HK-2 (cell line): Measurements from ENCODE around the gene CPNE2.
"Not testable (repeated sequence)": the region's sequence is repeated elsewhere in the genome, so short reads cannot be mapped to it uniquely, and the experiment has no call there.

Experiments
- DNase-seq: peaks from one replicate; pipeline ENCODE4 v3.0.0-alpha.2; 2018; ENCODE audit not compliant: unreplicated experiment

Gene CPNE2

DNA sequence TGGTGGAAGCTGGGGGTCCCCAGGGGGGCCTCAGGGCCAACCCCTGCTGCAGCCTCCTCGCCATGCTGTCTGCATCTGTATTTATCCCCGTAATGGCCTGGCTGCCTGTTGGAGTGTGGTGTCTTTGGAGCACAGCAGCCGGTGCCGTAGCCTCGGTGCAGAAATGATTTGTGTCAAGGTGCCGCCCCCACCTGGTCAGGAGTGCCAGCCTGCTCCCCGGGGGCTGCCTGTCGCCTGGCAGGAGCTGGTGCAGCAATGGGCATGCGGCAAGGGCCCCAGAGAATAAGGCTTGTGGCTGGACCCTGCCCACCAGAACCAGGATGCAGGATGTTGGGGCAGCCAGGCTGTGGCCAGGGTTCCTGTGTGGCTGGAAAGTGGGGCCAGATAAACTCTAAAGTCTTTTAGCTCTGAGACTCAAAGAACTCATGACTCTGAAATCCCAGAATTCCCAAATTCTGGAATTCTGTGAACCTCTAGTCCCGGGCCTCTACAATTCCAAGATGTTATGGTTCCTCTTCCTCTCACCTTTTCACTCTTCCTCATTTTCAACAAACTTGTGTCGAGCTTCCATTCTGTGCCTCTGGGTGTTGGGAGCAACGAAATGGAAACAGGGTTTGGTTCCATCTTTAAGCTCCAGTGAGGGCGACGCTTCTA, 5.9 kb downstream of the CPNE2 start:
- no peak for DNase-seq

DNA sequence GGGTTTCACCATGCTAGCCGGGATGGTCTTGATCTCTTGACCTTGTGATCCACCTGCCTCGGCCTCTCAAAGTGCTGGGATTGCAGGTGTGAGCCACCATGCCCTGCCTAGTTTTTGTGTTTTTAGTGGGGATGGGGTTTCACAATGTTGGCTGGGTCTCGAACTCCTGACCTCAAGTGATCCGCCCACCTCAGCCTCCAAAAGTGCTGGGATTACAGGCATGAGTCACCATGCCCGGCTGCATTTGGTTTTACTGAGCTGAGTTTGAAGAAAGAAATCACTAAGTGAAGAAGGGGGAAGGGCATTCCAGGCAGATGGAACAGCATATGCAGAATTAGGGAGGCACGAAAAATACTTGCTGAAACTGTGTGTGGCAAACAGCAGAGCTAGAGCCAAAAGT, 7.6 kb downstream of the CPNE2 start:
- DNase-seq = peak; percentile 20

DNA sequence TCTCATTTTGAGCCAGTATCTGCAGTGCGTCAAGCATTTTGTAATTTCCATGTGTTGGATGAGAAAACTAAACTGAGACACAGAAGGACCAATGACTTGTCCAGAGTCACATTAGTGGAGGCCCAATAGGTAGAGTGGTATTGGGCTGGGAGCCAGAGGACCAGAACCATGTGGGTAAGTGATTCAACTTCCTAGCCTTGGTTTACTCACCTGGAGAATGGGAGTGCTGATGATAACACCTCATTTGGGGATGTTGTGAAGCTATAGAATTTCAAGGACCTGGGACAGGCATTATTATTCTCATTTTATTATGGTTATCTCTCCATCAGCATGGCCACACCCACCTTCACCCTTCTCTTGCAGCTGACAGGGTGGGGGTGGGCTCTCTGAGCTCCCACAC, 8.1 kb downstream of the CPNE2 start:
- DNase-seq = no peak

DNA sequence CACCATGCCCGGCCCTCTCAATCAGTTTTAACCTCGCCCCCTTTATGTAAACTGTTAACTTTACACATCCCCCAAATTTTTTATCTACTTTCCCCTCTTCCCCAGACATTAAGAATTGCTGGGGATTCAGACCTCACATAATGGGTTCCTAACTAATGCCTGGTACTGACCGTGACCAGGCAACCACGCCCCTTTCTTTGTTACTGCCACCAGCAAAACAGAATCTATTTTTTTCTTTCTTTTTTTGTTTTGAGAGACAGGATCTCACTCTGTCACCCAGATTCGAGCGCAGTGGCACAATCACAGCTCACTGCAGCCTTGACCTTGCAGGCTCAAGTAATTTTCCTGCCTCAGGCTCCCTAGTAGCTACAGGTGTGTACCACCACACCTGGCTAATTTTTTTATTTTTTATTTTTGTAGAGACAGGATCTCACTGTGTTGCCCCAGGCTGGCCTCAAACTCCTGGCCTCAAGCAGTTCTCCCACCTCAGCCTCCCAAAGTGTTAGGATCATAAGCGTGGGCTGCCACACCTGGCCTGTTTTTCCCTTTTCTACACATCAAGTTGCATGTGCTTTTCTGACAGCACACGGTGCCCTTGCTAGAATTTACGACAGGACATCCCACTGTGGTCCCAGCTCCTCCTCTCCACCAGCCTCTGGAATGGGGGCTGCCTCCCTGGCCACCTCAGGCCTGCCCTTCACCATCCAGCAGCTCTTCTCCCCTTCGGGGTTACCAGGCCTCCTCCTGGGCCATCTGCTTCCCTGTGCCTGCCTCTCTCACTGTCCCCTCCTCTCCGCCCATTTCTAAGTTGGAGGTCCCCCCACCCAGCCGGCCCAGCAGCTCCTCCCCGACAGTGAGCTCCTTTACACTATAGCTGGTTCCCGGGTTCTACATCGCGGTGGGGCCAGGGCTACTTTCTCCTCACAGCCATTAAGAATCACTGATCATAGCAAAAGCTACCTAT, 10.8 kb downstream of the CPNE2 start:
- DNase-seq = no peak

DNA sequence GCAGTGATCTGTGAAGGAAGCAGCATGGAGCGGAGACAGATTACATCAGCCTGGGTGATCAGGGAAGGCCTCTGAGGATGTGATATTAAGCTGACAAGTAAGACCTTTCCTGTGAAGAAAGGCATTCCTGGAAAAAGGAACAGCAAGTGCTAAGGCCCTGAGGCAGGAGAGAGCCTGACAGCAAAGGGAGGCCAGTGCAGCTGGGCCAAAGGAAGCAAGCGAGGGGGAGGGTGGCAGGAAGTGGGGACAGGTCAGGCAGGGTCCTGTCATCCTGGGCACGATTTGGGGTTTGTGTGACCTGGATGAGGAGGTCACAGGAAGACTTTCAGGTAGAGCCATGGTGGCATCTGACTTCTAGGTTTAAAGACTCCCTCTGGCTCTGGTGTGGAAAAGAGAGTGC, 12.3 kb downstream of the CPNE2 start:
- DNase-seq = no peak

DNA sequence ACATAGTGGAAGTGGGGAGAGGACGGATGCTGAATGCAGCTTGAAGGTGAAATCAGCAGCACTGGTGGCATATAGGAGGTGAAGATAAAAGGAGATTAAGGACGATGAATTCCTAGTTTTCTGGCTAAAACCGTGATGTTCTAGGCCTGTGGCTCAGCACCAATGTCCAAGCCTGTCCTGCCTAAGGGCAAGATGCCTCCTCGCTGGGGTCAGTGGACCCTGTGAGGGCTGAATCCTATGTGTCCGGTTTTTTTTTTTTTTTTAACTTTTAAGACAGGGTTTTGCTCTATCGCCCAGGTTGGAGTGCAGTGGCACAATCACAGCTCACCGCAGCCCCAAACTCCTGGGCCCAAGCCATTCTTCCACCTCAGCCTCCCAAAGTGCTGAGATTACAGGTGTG, 12.8 kb downstream of the CPNE2 start:
- no peak for DNase-seq

DNA sequence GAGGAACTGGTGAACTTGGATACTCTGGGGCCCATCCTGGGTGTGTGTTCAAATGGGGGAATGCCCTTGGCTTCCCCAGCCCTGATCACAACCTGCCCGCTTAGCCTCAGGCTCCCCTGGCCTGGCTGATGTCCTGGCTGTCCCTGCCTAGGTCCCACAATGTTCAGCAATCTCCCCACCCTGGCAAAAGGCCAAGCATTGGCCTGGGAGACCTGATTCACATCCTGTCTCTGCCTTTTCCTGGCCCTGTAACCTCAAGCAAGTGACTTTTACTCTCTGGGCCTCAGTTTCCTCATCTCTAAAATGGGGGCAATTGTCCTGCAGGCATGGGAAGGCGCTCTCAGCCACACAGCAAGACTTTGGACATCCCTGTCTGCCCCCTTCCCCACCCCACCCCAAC, 14.4 kb downstream of the CPNE2 start:
- peak; percentile 38 for DNase-seq

DNA sequence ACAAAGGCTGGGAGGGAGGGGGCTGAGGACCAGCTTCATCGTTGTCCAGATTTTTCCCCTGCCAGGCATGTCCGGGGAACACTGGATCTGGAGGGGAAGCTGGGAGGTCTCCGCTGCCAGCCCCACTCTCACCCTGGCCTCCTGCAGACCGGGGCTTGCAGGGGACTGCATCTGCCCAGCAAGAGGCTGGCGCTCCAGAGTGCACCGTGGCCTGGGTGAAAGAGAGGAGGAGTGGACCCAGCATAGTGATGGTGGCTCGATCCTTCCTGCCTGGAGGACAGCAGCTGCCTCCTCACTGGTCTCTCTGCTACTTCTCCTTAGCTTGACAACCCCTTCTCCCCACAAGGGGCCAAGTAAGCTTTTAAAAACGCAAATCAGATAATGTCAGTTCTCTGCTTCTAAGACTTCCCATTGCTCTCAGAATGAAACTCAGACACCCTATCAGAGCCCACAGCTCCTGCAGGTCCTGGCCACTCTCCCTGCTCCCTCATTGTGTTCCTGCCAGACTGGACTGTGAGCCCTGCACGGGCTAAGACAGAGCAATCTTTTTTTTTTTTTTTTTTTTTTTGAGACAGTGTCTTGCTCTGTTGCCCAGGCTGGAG, 15.0 kb downstream of the CPNE2 start:
- DNase-seq = no peak

DNA sequence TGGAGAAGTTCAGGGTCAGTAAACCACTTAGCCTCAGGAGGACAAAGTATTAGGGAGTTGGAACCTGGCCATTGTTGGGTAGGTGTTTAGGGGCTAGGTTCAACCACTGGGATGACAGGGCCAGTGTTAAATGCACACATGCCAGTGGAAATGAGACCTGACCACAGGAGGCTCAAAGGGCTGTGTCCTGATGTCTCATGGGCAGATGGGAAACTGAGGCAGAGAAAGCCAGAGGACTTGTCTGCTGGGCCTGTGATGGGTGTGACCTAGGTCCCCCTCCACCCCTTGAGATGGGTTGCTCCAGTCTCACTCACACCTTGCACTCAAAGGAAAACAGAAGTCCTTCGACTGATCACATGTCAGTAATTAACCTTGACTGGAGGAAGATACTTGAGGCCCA, 16.0 kb downstream of the CPNE2 start:
- DNase-seq = no peak

DNA sequence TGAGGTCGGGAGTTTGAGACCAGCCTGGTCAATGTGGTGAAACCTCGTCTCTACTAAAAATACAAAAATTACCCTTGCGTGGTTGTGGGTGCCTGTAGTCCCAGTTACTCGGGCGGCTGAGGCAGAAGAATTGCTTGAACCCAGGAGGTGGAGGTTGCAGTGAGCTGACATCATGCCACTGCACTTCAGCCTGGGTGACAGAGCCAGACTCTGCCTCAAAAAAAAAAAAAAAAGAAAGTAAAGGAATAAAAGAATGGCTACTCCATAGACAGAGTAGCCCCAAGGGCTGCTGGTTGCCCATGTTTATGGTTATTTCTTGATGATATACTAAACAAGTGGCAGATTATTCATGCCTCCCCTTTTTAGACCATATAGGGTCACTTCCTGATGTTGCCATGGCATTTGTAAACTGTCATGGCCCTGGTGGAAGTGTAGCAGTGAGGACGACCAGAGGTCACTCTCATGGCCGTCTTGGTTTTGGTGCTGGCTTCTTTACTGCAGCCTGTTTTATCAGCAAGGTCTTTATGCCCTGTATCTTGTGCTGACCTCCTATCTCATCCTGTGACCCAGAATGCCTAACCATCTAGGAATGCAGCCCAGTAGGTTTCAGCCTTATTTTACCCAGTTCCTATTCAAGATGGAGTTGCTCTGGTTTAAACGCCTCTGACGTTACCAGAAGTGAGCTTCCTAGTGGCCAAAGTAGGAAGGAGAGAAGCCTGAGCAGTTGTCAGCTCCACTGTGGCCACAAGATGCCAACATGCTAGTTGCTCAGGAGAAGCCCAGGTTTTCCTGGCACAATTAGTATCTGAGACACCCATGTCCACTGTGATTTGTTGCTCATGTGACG, 17.1 kb downstream of the CPNE2 start:
- DNase-seq = not testable (repeated sequence)

DNA sequence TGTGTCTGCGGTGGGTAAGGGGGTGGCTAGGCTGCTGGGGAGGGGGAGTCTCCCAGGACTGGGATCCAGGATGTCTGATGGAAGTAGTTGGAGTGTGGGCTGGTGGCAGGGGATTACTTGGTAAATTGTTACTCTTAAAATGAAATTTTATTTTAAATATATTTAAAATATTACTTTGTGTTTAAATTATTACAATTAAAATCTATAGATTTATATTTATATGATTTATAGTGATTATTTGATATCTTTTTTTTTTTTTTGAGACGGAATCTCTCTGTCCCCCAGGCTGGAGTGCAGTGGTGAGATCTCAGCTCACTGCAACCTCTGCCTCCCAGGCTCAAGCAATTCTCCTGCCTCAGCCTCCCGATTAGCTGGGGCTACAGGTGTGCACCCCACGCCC, 18.6 kb downstream of the CPNE2 start:
- DNase-seq = no peak

DNA sequence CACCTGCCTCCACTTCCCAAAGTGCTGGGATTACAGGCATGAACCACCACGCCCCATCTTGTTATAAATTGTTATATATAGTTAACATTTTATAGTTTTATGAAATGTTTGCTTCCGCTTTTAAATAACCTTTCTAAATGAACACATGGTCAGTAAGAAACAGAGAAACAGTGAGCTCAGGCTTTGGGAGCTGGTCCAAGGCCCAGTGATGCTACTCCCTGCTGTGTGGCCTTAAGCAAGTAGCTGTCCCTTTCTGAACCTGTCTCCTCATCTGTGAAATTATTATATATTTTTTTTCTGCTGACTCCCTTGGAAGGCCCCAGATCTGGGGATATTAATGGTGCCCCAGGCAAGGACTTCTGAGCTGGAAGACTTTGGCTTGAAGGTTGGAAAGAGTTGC, 19.0 kb downstream of the CPNE2 start:
- DNase-seq = no peak

DNA sequence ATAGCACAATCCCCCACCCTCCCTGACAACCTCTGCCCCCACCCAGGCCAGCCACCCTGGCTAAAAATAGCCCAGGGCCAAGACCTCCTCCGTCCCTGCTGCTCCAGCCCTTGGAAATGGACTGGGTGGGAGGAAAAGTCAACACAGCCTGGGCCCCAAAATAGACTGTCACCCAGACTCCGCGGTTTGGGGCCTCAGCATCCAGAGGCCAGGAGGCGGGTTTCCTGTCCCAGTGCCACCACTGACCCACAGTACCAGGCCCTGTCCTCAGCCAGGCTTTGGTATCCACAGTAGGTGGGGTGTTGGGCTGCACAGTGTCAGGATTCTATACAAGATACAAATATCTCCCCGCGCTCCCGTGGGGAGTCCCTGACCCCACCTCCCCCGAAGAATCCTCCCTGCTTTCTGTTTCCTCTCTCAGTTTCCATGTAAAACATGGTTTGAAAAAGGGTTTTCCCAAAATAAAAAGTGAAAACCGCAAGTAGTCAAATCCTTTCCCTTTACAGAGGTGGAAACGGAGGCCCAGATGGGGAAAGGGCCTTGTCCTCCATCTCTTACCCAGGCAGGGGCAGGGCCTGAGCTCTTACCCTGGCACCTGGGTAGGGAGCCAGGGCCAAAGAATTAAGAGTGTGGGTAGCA, 20.1 kb downstream of the CPNE2 start:
- no peak for DNase-seq

DNA sequence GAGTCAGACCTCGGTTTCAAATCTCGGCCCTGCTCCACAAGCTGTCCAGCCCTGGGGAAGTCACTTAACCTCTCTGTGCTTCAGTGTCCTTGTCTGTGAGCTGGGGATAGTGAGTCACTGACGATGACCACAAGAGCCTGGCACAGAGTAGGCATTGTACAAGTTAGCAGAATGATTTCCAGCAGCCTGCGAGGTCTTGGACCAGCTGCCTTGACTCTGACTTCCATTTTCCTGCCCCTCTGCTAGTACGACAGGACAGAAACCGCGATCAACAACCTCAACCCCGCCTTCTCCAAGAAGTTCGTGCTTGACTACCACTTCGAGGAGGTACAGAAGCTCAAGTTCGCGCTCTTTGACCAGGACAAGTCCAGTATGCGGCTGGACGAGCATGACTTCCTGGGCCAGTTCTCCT, 20.7 kb downstream of the CPNE2 start:
- DNase-seq = peak; percentile 45

DNA sequence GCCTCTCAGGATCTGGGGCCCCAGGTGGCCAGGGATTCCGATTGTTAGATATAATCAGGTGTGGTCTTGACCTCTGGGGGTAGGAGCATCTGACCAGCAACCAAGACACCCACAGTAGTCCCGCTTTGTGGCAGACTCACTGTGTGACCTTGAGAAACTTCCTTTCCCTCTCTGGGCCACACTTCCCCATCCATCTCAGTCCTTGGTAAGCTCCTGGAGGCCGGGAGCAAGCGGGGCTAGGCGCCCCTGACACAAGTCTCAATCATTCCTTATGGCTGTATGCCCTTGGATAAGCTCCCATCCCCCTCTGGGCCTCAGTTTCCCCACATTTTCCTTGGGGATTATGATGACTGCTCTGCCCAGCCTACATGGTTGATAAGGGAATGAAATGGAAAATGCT, 21.3 kb downstream of the CPNE2 start:
- no peak for DNase-seq

DNA sequence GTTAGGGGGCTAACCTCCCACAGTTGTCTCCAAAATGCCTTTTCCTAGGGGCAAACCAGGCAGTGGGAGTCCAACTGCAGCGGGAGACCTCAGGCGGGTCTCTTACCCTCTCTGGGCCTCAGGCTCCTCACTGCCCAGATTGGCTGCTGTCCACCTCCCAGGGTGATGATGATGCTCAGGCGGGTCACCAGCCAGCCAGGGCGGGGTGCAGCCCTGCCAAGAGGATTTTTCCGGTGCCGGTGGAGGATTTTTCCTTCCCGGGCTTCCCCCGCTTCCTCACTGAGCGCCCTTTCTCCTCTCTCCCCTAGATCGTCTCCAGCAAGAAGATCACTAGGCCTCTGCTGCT, 22.8 kb downstream of the CPNE2 start:
- no peak for DNase-seq

DNA sequence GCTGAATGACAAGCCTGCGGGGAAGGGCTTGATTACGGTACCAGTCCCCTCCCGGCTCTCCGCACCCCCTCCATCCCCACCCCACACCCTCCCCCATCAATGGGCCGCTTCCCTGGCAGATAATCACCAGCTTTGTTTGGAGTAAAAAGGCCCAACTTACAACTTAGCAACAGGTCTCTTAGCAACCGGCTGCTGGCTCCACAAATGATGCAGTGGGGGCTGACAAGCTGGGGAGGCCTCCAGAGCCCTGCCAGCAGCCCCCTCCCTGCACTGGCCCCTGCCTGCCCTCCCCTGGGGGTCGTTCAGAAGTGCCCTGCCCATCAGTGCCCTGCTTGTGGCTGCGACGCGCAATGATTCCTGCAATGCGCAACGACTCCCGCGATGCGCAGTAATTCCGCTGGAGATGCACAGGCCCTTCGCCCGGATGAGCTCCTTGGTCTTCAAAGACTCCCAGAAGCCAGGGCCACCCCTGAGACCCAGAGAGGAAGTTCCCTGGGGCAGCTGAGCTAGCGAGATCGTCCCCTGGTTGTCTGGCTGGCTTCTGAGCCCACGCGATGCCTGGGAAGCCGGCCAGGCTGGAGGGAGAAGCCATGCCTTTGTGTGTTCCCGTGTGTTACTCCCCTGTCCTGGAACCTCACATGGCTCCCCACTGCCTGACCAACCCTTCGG, 23.3 kb downstream of the CPNE2 start:
- no peak for DNase-seq

DNA sequence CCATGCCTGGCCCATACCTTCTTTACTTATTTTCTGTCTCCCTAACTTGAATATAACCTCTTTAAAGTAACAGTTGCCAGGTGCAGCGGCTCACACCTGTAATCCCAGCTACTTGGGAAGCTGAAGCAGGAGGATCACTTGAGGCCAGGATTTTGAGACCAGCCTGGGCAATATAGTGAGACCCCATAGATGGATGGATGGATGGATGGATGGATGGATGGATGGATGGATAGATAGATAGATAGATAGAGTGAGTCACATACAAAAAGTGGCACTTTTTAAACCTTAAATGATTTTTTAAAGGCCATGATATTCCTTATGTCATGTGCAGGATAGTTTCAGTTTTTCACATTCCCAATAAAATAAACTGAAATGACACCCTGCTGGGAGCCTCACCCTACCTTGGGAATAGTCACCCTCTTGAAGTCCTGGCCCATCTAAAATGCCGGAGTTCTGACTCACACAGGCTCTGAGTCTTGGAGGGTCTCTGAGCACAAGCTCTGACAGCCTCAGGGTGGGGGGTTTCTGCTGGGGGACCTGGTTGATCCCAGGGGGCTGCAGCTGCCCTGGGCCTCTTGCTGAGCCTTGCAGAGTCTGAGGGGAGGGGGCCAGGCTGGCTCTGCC, 26.2 kb downstream of the CPNE2 start:
- no peak for DNase-seq

DNA sequence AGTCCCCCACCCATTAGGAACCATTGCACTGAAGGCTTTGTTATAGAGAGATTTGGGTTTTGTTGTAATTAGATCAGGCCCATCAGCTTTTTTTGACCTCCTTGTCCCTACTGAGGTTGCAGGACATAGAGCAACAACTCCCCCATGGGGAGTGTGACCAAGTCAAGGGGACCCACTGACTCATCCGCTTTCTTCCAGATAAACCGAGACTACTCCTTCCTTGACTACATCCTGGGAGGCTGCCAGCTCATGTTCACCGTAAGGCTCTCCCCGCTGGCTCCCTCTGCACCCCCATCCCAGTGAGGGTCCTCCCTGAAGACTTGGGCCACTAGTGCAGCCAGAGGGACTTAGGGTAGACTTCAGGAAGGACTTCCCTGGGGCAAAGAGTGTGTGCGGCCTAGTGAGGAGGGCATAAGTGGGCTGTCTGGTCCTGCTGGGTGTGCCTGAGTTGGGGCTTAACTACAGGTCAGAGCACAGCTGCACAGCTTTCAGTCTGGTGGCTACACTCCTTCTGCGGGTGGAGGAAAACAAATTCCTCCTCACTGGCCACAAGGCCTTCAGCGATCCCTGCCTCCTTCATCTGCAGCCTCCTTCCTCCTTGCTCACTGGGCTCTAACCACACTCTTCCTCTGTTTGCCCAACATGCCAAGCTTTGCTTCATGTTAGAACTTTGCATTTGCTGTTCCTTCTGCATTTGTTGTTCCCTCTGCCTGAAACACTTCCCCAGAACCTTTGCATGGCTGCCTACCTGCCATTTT, 31.0 kb downstream of the CPNE2 start:
- DNase-seq = no peak
